Measurements from ENCODE around the gene ANKRD13D. TPM values are rescaled to one million over a fixed set of nuclear protein-coding genes. Genes with fewer than 3 reads are reported as not detected.
"Not testable (repeated sequence)": the region's sequence is repeated elsewhere in the genome, so short reads cannot be mapped to it uniquely, and the experiment has no call there.

ANKRD13D gene
- total RNA-seq, 2 experiments from 2014 or later: 157 to 163 TPM

- H3K9me3 Mint-ChIP-seq: no peaks in the 10 kb centered on the region
- peak; percentile 54 for DNase-seq
These were observed 36.3 kb upstream of the ANKRD13D start for GRCh38 chr11:67252831-67253239.

GRCh38 chr11:67253872-67254624 lies 35.1 kb upstream of the ANKRD13D start:
- H3K27me3 Mint-ChIP-seq: no peaks in the 10 kb centered on the region
- H3K4me1 Mint-ChIP-seq: peaks cover 47% of the 10 kb centered on the region
- peaks cover 82% of the 10 kb centered on the region for H3K36me3 Mint-ChIP-seq (ENCODE audit: low read depth)
- ChIA-PET CTCF (interaction anchor here (0.7 to 6.3 kb wide), 13 partner anchors 9 to 128 kb away, joined by 3 to 61 read pairs (median 5); no protein-coding TSS in a partner anchor), POLR2A (interaction anchor here (0.7 to 5.8 kb wide), 14 partner anchors 8 to 234 kb away, joined by 3 to 66 read pairs (median 6); partner anchors contain the start of genes ANKRD13D, GRK2 and POLD4)
- no peaks in the 10 kb centered on the region for H3K9me3 Mint-ChIP-seq
- H3K4me3 Mint-ChIP-seq: no peak overlapping the region
- H3K27ac Mint-ChIP-seq: peak overlapping the region; percentile 81
- DNase-seq: no peak

More at GRCh38 chr11:67252831-67253239, 36.3 kb upstream of the ANKRD13D start:
- ChIA-PET POLR2A (interaction anchor here (0.9 to 5.8 kb wide), 10 partner anchors 9 to 156 kb away, joined by 3 to 66 read pairs (median 7); partner anchors contain the start of genes ANKRD13D, GRK2 and SSH3), CTCF (interaction anchor here (0.7 to 6.3 kb wide), 17 partner anchors 10 to 138 kb away, joined by 3 to 61 read pairs (median 5); partner anchors contain the start of genes RAD9A and SSH3)
- H3K27ac Mint-ChIP-seq: peak overlapping the region; percentile 81
- H3K27me3 Mint-ChIP-seq: no peaks in the 10 kb centered on the region
- peaks cover 47% of the 10 kb centered on the region for H3K4me1 Mint-ChIP-seq
- H3K4me3 Mint-ChIP-seq: no peak overlapping the region
- H3K36me3 Mint-ChIP-seq (ENCODE audit: low read depth): peaks cover 90% of the 10 kb centered on the region

- CTCF ChIA-PET: interaction anchor here (1.4 to 6.3 kb wide), 6 partner anchors 8 to 91 kb away, joined by 3 to 61 read pairs (median 24); no protein-coding TSS in a partner anchor
- Mint-ChIP-seq H3K36me3 (ENCODE audit: low read depth) (peaks cover 74% of the 10 kb centered on the region), H3K27ac (peak overlapping the region; percentile 47), H3K4me1 (peaks cover 51% of the 10 kb centered on the region), H3K4me3 (no peak overlapping the region), H3K27me3 (no peaks in the 10 kb centered on the region), H3K9me3 (no peaks in the 10 kb centered on the region)
- POLR2A ChIA-PET: interaction anchor here (1.1 to 5.8 kb wide), 4 partner anchors 11 to 99 kb away, joined by 4 to 66 read pairs (median 7); partner anchors contain the start of gene POLD4
- DNase-seq: no peak
These were observed 34.3 kb upstream of the ANKRD13D start for GRCh38 chr11:67254798-67255197.

GRCh38 chr11:67255353-67255752 lies 33.8 kb upstream of the ANKRD13D start:
- CTCF ChIA-PET: interaction anchor here (0.6 to 6.3 kb wide), 3 partner anchors 15 to 494 kb away, joined by 5 to 41 read pairs (median 36); no protein-coding TSS in a partner anchor
- H3K27ac Mint-ChIP-seq: peak overlapping the region; percentile 66
- peaks cover 53% of the 10 kb centered on the region for H3K4me1 Mint-ChIP-seq
- peaks cover 69% of the 10 kb centered on the region for H3K36me3 Mint-ChIP-seq (ENCODE audit: low read depth)
- no peak overlapping the region for H3K4me3 Mint-ChIP-seq
- no peaks in the 10 kb centered on the region for H3K9me3 Mint-ChIP-seq
- POLR2A ChIA-PET: interaction anchor here (1.0 to 5.8 kb wide), 3 partner anchors 15 to 99 kb away, joined by 5 to 66 read pairs (median 9); partner anchors contain the start of gene POLD4
- DNase-seq: no peak
- no peaks in the 10 kb centered on the region for H3K27me3 Mint-ChIP-seq

GRCh38 chr11:67255864-67256263 lies 33.2 kb upstream of the ANKRD13D start:
- CTCF ChIA-PET: interaction anchor here (0.6 to 4.9 kb wide), 3 partner anchors 16 to 495 kb away, joined by 3 to 36 read pairs (median 5); no protein-coding TSS in a partner anchor
- POLR2A ChIA-PET: interaction anchor here (1.0 kb wide), 1 partner anchor 16 kb away, joined by 5 read pairs; no protein-coding TSS in a partner anchor
- H3K27me3 Mint-ChIP-seq: no peaks in the 10 kb centered on the region
- no peak overlapping the region for H3K27ac Mint-ChIP-seq
- peaks cover 63% of the 10 kb centered on the region for H3K36me3 Mint-ChIP-seq (ENCODE audit: low read depth)
- no peak for DNase-seq
- no peak overlapping the region for H3K4me3 Mint-ChIP-seq
- H3K4me1 Mint-ChIP-seq: peaks cover 53% of the 10 kb centered on the region
- H3K9me3 Mint-ChIP-seq: no peaks in the 10 kb centered on the region

- Mint-ChIP-seq H3K9me3 (no peaks in the 10 kb centered on the region), H3K4me3 (no peak overlapping the region), H3K4me1 (peaks cover 54% of the 10 kb centered on the region), H3K36me3 (ENCODE audit: low read depth) (peaks cover 56% of the 10 kb centered on the region), H3K27ac (no peak overlapping the region), H3K27me3 (no peaks in the 10 kb centered on the region)
- DNase-seq: no peak
- POLR2A ChIA-PET: interaction anchor here (1.0 kb wide), 1 partner anchor 17 kb away, joined by 5 read pairs; no protein-coding TSS in a partner anchor
- CTCF ChIA-PET: interaction anchor here (0.8 kb wide), 1 partner anchor 17 kb away, joined by 3 read pairs; no protein-coding TSS in a partner anchor
These were observed 32.5 kb upstream of the ANKRD13D start for GRCh38 chr11:67256477-67257135.

GRCh38 chr11:67260406-67260805 lies 28.7 kb upstream of the ANKRD13D start:
- Mint-ChIP-seq H3K27ac (no peak overlapping the region), H3K36me3 (ENCODE audit: low read depth) (peaks cover 18% of the 10 kb centered on the region), H3K4me3 (peak overlapping the region; percentile 44), H3K27me3 (no peaks in the 10 kb centered on the region), H3K9me3 (no peaks in the 10 kb centered on the region), H3K4me1 (peaks cover 54% of the 10 kb centered on the region)
- no peak for DNase-seq
- ChIA-PET CTCF (no interaction called here), POLR2A (no interaction called here)

- Mint-ChIP-seq H3K4me3 (peak overlapping the region; percentile 67), H3K27ac (peak overlapping the region; percentile 49), H3K36me3 (ENCODE audit: low read depth) (peaks cover 12% of the 10 kb centered on the region), H3K4me1 (peaks cover 58% of the 10 kb centered on the region)
- not testable (repeated sequence) for H3K27me3 Mint-ChIP-seq, H3K9me3 Mint-ChIP-seq
- DNase-seq: peak; percentile 59
- CTCF ChIA-PET: interaction anchor here (1.0 to 4.9 kb wide), 15 partner anchors 8 to 121 kb away, joined by 4 to 69 read pairs (median 7); partner anchors contain the start of genes ANKRD13D, POLD4 and SSH3
- POLR2A ChIA-PET: interaction anchor here (1.0 to 4.9 kb wide), 8 partner anchors 7 to 92 kb away, joined by 3 to 49 read pairs (median 16); partner anchors contain the start of genes ANKRD13D and POLD4
These were observed 28.0 kb upstream of the ANKRD13D start for GRCh38 chr11:67260885-67261639.

GRCh38 chr11:67261640-67261945 lies 27.5 kb upstream of the ANKRD13D start:
- Mint-ChIP-seq H3K4me3 (no peak overlapping the region), H3K4me1 (peaks cover 59% of the 10 kb centered on the region), H3K27ac (no peak overlapping the region), H3K9me3 (no peaks in the 10 kb centered on the region), H3K36me3 (ENCODE audit: low read depth) (peaks cover 12% of the 10 kb centered on the region), H3K27me3 (no peaks in the 10 kb centered on the region)
- CTCF ChIA-PET: interaction anchor here (0.7 to 4.9 kb wide), 23 partner anchors 9 to 236 kb away, joined by 3 to 69 read pairs (median 6); partner anchors contain the start of genes ANKRD13D, POLD4, RAD9A and SSH3
- POLR2A ChIA-PET: interaction anchor here (1.0 to 4.9 kb wide), 12 partner anchors 8 to 107 kb away, joined by 3 to 49 read pairs (median 11); partner anchors contain the start of genes ANKRD13D and POLD4
- no peak for DNase-seq

GRCh38 chr11:67261946-67262681 lies 27.0 kb upstream of the ANKRD13D start:
- no peaks in the 10 kb centered on the region for H3K27me3 Mint-ChIP-seq
- peak overlapping the region; percentile 34 for H3K4me3 Mint-ChIP-seq
- peak overlapping the region; percentile 67 for H3K27ac Mint-ChIP-seq
- H3K9me3 Mint-ChIP-seq: no peaks in the 10 kb centered on the region
- DNase-seq: no peak
- ChIA-PET CTCF (interaction anchor here (0.6 to 4.9 kb wide), 32 partner anchors 9 to 236 kb away, joined by 3 to 69 read pairs (median 5); partner anchors contain the start of genes ANKRD13D, POLD4, RAD9A and SSH3), POLR2A (interaction anchor here (1.0 to 4.9 kb wide), 12 partner anchors 9 to 107 kb away, joined by 3 to 49 read pairs (median 11); partner anchors contain the start of genes ANKRD13D and POLD4)
- H3K36me3 Mint-ChIP-seq (ENCODE audit: low read depth): peaks cover 8% of the 10 kb centered on the region
- peaks cover 59% of the 10 kb centered on the region for H3K4me1 Mint-ChIP-seq

All from activated CD4-positive, alpha-beta memory T cell treated with anti-CD3 and anti-CD28 coated beads, Interleukin-2, amount 10 ng/mL, durations not matched to agents 7 days and 5 days (primary cell).